ENCODE data around the gene ANO4.

Gene ANO4

DNA sequence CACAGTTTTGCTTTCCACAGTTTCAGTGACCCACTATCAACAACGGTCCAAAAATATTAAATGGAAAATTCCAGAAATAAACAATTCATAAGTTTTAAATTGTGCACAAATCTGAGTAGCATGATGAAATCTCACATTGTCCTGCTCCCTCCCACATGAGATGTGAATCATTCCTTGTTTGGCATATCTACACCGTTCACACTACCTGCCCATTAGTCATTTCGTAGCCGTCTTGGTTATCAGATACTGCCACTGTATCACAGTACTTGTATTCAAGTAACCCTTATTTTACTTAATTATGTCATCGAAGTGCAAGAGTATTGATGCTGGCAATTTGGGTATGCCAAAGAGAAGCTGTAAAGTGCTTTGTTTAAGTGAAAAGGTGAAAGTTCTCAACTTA lies 270.1 kb downstream of the ANO4 start:
- TF ChIP-seq, protein P1, sequence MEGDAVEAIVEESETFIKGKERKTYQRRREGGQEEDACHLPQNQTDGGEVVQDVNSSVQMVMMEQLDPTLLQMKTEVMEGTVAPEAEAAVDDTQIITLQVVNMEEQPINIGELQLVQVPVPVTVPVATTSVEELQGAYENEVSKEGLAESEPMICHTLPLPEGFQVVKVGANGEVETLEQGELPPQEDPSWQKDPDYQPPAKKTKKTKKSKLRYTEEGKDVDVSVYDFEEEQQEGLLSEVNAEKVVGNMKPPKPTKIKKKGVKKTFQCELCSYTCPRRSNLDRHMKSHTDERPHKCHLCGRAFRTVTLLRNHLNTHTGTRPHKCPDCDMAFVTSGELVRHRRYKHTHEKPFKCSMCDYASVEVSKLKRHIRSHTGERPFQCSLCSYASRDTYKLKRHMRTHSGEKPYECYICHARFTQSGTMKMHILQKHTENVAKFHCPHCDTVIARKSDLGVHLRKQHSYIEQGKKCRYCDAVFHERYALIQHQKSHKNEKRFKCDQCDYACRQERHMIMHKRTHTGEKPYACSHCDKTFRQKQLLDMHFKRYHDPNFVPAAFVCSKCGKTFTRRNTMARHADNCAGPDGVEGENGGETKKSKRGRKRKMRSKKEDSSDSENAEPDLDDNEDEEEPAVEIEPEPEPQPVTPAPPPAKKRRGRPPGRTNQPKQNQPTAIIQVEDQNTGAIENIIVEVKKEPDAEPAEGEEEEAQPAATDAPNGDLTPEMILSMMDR (IDR thresholded peaks at IDR 0.05; ENCODE audit: low read depth, low read length), result no peak
- TF ChIP-seq, protein P2, sequence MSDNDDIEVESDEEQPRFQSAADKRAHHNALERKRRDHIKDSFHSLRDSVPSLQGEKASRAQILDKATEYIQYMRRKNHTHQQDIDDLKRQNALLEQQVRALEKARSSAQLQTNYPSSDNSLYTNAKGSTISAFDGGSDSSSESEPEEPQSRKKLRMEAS (IDR thresholded peaks at IDR 0.05; ENCODE audit: low read depth, low read length), result no peak
- TF ChIP-seq MYC (IDR thresholded peaks at IDR 0.05; ENCODE audit: low read depth, low read length) (no peak), POLR2A (IDR thresholded peaks at IDR 0.05; ENCODE audit: extremely low read depth, insufficient read length) (no peak)
- no peak for DNase-seq (ENCODE audit: low read depth)
- H3K4me3 ChIP-seq (ENCODE audit: low read depth, low read length), result no peak overlapping the region

DNA sequence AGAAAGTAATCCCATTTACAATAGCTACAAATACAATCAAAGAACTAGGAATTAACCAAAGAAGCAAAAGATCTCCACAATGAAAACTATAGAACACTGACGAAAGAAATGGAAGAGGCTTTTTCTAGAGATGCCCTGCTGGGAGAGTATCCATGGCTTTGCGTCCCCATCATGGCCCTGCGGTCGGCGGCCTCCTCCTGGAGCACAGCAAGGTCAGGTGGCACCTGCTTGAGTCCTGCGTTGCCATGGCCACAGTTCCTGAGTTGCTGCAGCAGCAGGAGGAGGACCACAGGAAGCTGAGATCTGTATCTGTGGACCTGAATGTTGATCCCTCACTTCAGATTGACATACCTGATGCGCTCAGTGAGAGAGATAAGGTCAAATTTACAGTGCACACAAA lies 271.9 kb downstream of the ANO4 start:
- no peak overlapping the region for H3K4me3 ChIP-seq (ENCODE audit: low read depth, low read length)
- DNase-seq (ENCODE audit: low read depth), result no peak
- TF ChIP-seq, protein P2 (IDR thresholded peaks at IDR 0.05; ENCODE audit: low read depth, low read length), result no peak
- TF ChIP-seq, protein P1 (IDR thresholded peaks at IDR 0.05; ENCODE audit: low read depth, low read length), result no peak

DNA sequence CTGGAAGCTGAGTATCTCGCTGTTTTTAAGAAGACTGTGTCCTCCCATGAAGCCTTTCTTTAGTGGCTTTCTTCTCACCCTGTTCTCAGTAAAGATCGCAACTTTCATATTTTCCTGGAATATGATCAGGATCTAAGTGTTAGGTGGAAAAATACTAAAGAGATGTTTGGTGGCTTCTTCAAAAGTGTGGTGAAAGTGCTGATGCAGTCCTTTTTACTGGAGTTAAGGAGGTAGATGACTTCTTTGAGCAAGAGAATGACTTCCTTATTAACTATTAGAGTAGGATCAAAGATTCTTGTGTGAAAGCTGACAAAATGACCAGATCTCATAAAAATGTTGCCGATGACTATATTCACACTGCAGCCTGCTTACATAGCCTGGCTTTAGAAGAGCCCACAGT lies 273.8 kb downstream of the ANO4 start:
- TF ChIP-seq, protein P1 (IDR thresholded peaks at IDR 0.05; ENCODE audit: low read depth, low read length), result no peak
- TF ChIP-seq MYC (IDR thresholded peaks at IDR 0.05; ENCODE audit: low read depth, low read length) (no peak), POLR2A (IDR thresholded peaks at IDR 0.05; ENCODE audit: extremely low read depth, insufficient read length) (no peak)
- TF ChIP-seq, protein P2 (IDR thresholded peaks at IDR 0.05; ENCODE audit: low read depth, low read length), result no peak
- H3K4me3 ChIP-seq (ENCODE audit: low read depth, low read length), result no peak overlapping the region
- DNase-seq (ENCODE audit: low read depth), result no peak

DNA sequence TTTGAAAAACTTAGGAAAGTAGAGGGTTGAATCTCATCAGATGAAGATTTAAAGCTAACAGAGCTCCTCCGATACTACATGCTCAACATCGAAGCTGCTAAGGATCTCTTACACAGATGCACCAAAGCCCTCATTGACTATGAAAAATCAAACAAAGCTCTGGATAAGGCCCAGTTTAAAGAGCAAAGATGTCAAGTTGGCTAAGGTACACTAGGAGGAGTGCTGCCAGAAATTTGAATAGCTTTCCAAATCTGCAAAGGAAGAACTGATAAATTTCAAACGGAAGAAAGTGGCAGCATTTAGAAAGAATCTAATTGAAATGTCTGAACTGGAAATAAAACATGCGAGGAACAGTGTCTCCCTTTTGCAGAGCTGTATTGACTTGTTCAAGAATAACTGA lies 274.3 kb downstream of the ANO4 start:
- no peak for DNase-seq (ENCODE audit: low read depth)
- no peak overlapping the region for H3K4me3 ChIP-seq (ENCODE audit: low read depth, low read length)
- TF ChIP-seq, protein P2 (IDR thresholded peaks at IDR 0.05; ENCODE audit: low read depth, low read length), result no peak
- TF ChIP-seq, protein P1 (IDR thresholded peaks at IDR 0.05; ENCODE audit: low read depth, low read length), result no peak
- no peak for TF ChIP-seq POLR2A (IDR thresholded peaks at IDR 0.05; ENCODE audit: extremely low read depth, insufficient read length)
- no peak for TF ChIP-seq MYC (IDR thresholded peaks at IDR 0.05; ENCODE audit: low read depth, low read length)

DNA sequence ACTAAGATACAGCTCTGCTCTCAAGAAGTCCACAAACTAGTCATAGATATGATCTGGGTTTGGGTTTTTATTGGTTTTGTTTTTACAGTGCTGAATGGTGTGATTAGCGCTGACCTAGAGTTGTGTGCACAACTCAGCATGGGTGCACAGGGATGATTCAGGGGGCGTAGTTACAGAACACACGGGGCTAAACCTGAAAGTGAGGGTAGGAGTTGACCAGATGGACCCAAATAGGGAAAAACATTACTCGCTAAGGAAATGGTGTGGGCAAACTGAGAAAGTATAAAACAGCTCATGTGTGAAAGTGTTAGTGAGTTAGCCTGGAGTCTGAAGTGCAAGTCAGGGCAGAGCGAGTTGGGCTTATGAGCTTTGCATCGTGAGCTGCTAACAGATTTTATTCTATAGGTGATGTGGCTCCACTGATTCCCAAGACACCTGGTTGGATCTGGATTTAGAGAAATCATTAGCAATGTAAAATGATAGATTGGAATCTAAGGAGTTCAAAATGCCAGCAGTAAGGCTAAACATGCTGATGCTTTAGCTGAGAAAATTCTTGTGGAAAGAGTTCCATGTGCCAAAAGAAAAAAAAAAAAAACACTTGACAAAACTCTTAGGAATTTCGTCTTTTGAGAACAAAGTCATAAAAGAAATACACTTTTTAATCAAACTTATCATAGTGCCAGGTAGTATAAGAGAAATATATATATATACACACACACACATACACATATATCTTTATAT lies 280.5 kb downstream of the ANO4 start:
- no peak for DNase-seq (ENCODE audit: low read depth)
- TF ChIP-seq, protein P2 (IDR thresholded peaks at IDR 0.05; ENCODE audit: low read depth, low read length), result no peak
- TF ChIP-seq POLR2A (IDR thresholded peaks at IDR 0.05; ENCODE audit: extremely low read depth, insufficient read length), result no peak
- no peak for TF ChIP-seq MYC (IDR thresholded peaks at IDR 0.05; ENCODE audit: low read depth, low read length)
- TF ChIP-seq, protein P1 (IDR thresholded peaks at IDR 0.05; ENCODE audit: low read depth, low read length), result no peak
- no peak overlapping the region for H3K4me3 ChIP-seq (ENCODE audit: low read depth, low read length)

Measured in NB4 (cell line).